Body of pancreas (tissue), 4 donors: ENCODE data around the gene CEP97.

ENCODE experiments used
- POLR2A ChIP-seq, 3 donors: fragments of 450-650 bp; IDR thresholded peaks; one replicate each; pipeline ENCODE4 v1.6.1; 2016; ENCODE audit warnings: antibody characterized with exemption in 3 of 3, mild to moderate bottlenecking in 2 of 3
- TF ChIP-seq, protein P1 (sequence below), 7 experiments: fragments of 450-650 bp in 4 of 7; fragments of 200-600 bp in 3 of 7; sonication (generic) in 3 of 7; IDR thresholded peaks; one replicate each; pipeline ENCODE4 v1.5.1; 2016 to 2019; ENCODE audit warnings: antibody characterized with exemption in 7 of 7

- TF ChIP-seq POLR2A (IDR thresholded peaks at IDR 0.05) = no peak
- TF ChIP-seq, protein P1, sequence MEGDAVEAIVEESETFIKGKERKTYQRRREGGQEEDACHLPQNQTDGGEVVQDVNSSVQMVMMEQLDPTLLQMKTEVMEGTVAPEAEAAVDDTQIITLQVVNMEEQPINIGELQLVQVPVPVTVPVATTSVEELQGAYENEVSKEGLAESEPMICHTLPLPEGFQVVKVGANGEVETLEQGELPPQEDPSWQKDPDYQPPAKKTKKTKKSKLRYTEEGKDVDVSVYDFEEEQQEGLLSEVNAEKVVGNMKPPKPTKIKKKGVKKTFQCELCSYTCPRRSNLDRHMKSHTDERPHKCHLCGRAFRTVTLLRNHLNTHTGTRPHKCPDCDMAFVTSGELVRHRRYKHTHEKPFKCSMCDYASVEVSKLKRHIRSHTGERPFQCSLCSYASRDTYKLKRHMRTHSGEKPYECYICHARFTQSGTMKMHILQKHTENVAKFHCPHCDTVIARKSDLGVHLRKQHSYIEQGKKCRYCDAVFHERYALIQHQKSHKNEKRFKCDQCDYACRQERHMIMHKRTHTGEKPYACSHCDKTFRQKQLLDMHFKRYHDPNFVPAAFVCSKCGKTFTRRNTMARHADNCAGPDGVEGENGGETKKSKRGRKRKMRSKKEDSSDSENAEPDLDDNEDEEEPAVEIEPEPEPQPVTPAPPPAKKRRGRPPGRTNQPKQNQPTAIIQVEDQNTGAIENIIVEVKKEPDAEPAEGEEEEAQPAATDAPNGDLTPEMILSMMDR (IDR thresholded peaks at IDR 0.05) = no peak
Measured at GRCh38 chr3:101735833-101736232, 11.4 kb downstream of the CEP97 start.
